Measurements from ENCODE around the gene MYO1B. TPM values are rescaled to one million over a fixed set of nuclear protein-coding genes. Genes with fewer than 3 reads are reported as not detected.
"Not testable (repeated sequence)": the region's sequence is repeated elsewhere in the genome, so short reads cannot be mapped to it uniquely, and the experiment has no call there.

MYO1B gene
- total RNA-seq, 1 donor from 2014 or later, result 157 TPM

GRCh38 chr2:191453761-191454160 is 208.6 kb downstream of the MYO1B start:
- DNase-seq (ENCODE audit: low spot score, unreplicated experiment), result no peak
- Mint-ChIP-seq H3K9me3 (ENCODE audit: low read depth) (peaks cover 13% of the 10 kb centered on the region), H3K27ac (no peak overlapping the region), H3K4me1 (ENCODE audit: low read depth) (no peaks in the 10 kb centered on the region), H3K27me3 (no peaks in the 10 kb centered on the region), H3K4me3 (ENCODE audit: low read depth) (no peak overlapping the region), H3K36me3 (ENCODE audit: insufficient read depth) (peaks cover 3% of the 10 kb centered on the region)
- no peak for TF ChIP-seq CTCF (IDR thresholded peaks at IDR 0.05; ENCODE audit: unreplicated experiment)

GRCh38 chr2:191456506-191456905 is 211.3 kb downstream of the MYO1B start:
- H3K4me1 Mint-ChIP-seq (ENCODE audit: low read depth); DNase-seq (ENCODE audit: low spot score, unreplicated experiment); H3K36me3 Mint-ChIP-seq (ENCODE audit: insufficient read depth); H3K4me3 Mint-ChIP-seq (ENCODE audit: low read depth); H3K27ac Mint-ChIP-seq; H3K27me3 Mint-ChIP-seq: not testable (repeated sequence)
- peaks cover 17% of the 10 kb centered on the region for H3K9me3 Mint-ChIP-seq (ENCODE audit: low read depth)

GRCh38 chr2:191459158-191459557 is 214.0 kb downstream of the MYO1B start:
- Mint-ChIP-seq H3K27ac (no peak overlapping the region), H3K27me3 (no peaks in the 10 kb centered on the region), H3K36me3 (ENCODE audit: insufficient read depth) (peaks cover 4% of the 10 kb centered on the region), H3K4me3 (ENCODE audit: low read depth) (no peak overlapping the region), H3K4me1 (ENCODE audit: low read depth) (peaks cover 26% of the 10 kb centered on the region), H3K9me3 (ENCODE audit: low read depth) (peaks cover 15% of the 10 kb centered on the region)
- no peak for DNase-seq (ENCODE audit: low spot score, unreplicated experiment)
- no peak for TF ChIP-seq CTCF (IDR thresholded peaks at IDR 0.05; ENCODE audit: unreplicated experiment)

DNA sequence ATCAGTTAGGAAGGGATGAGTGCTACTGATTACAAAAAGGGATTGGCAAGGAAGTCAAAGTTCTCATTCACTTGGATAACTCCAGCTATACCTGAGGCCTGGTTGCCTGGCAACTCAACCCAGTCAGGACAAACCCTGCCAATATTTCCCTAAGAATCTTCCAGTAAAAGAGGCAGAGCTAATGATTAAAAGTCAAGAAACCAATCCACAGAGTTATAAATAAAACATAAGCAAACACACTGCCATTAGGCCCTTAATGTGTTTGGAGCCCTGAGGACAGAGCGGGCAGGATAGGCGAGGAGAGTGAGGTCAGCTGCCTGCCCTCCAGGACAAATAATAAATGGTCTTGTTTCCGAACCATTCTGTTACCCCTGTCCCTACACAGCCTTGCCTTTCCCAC is 217.2 kb downstream of the MYO1B start:
- peaks cover 8% of the 10 kb centered on the region for H3K9me3 Mint-ChIP-seq (ENCODE audit: low read depth)
- H3K4me3 Mint-ChIP-seq (ENCODE audit: low read depth), result no peak overlapping the region
- TF ChIP-seq CTCF (IDR thresholded peaks at IDR 0.05; ENCODE audit: unreplicated experiment), result no peak
- H3K27ac Mint-ChIP-seq, result peak overlapping the region; percentile 53
- H3K4me1 Mint-ChIP-seq (ENCODE audit: low read depth), result peaks cover 29% of the 10 kb centered on the region
- no peak for DNase-seq (ENCODE audit: low spot score, unreplicated experiment)
- H3K27me3 Mint-ChIP-seq, result no peaks in the 10 kb centered on the region
- H3K36me3 Mint-ChIP-seq (ENCODE audit: insufficient read depth), result peaks cover 1% of the 10 kb centered on the region

DNA sequence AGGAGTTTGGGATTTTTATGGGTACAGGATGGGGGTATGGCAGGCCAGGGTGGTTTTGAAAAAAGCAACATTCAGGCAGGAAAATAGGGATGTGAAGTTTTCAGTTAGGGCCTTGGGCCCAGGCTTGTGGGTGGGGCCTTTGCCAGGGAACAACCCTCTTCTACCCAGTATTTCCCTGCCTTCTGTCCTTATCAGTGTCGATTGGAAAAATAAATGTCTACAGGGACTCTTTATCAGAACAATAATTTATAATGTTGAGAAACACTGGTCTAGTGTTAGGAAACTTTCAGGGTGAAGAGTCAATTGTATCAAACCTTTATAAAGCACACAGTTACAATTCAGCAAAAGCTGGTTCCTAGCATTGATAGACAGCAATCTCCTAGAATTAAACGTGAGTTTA is 218.6 kb downstream of the MYO1B start:
- Mint-ChIP-seq H3K36me3 (ENCODE audit: insufficient read depth) (peaks cover 1% of the 10 kb centered on the region), H3K27me3 (no peaks in the 10 kb centered on the region), H3K4me3 (ENCODE audit: low read depth) (no peak overlapping the region), H3K27ac (peak overlapping the region; percentile 60), H3K4me1 (ENCODE audit: low read depth) (peaks cover 31% of the 10 kb centered on the region), H3K9me3 (ENCODE audit: low read depth) (peaks cover 7% of the 10 kb centered on the region)
- DNase-seq (ENCODE audit: low spot score, unreplicated experiment), result no peak
- no peak for TF ChIP-seq CTCF (IDR thresholded peaks at IDR 0.05; ENCODE audit: unreplicated experiment)

DNA sequence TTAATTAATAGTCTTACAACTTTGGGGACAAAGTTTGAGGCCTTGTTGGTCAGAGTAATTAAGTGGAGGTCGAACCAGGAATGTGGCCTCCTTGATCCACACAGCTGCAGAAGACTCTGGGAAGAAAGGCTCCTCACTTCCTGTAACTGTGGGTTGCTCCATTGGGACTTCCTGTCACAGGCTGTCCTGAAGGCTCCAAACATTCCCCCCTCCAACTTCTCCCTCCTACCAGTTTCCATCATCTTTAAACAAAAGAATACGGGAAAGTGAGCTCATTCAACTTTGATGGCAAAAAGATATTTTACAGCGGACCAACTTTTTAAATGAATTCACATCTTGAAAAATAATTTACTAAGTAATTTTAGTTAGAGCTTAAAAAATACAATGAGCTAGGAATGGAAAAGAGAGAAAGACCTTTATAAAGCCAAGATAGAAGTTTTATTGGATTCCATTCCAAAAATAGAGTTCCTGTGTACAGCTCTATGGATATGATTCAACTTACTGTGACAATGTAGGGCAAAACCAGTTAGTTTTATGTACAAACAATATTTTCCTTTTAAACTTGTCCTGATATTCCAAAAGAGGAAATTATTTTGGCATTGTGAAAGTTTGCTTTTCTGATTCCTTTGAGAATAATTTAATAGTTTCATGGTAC is 220.7 kb downstream of the MYO1B start:
- peaks cover 3% of the 10 kb centered on the region for H3K9me3 Mint-ChIP-seq (ENCODE audit: low read depth)

More for the DNA sequence above, 220.7 kb downstream of the MYO1B start:
- Mint-ChIP-seq H3K27ac (no peak overlapping the region), H3K4me3 (ENCODE audit: low read depth) (no peak overlapping the region), H3K36me3 (ENCODE audit: insufficient read depth) (peaks cover 1% of the 10 kb centered on the region), H3K27me3 (no peaks in the 10 kb centered on the region), H3K4me1 (ENCODE audit: low read depth) (peaks cover 31% of the 10 kb centered on the region)
- no peak for TF ChIP-seq CTCF (IDR thresholded peaks at IDR 0.05; ENCODE audit: unreplicated experiment)
- no peak for DNase-seq (ENCODE audit: low spot score, unreplicated experiment)

Data from progenitor cell of endocrine pancreas (in vitro differentiated cells).